Stimulated activated naive CD8-positive, alpha-beta T cell treated with anti-CD3 and anti-CD28 coated beads, Interleukin-15, Interleukin-2, amounts not matched to agents 100 ng/mL and 50 ng/mL, for 24 hours (primary cell): ENCODE data around the gene DCUN1D3.

Experiments
- H3K27ac Mint-ChIP-seq: one replicate; pipeline ENCODE4 v1.8.0; 2021; ENCODE audit warnings: mild to moderate bottlenecking, mixed read lengths
- H3K27me3 Mint-ChIP-seq: one replicate; pipeline ENCODE4 v1.8.0; 2021; ENCODE audit warnings: mixed read lengths
- H3K36me3 Mint-ChIP-seq: one replicate; pipeline ENCODE4 v1.8.0; 2021; ENCODE audit warnings: low read depth, mixed read lengths
- H3K4me1 Mint-ChIP-seq: one replicate; pipeline ENCODE4 v1.8.0; 2021; ENCODE audit warnings: low read depth, mixed read lengths
- H3K4me3 Mint-ChIP-seq: one replicate; pipeline ENCODE4 v1.8.0; 2021; ENCODE audit warnings: mild to moderate bottlenecking, mixed read lengths
- H3K9me3 Mint-ChIP-seq: one replicate; pipeline ENCODE4 v1.8.0; 2021; ENCODE audit warnings: mixed read lengths

The DCUN1D3 gene

DNA sequence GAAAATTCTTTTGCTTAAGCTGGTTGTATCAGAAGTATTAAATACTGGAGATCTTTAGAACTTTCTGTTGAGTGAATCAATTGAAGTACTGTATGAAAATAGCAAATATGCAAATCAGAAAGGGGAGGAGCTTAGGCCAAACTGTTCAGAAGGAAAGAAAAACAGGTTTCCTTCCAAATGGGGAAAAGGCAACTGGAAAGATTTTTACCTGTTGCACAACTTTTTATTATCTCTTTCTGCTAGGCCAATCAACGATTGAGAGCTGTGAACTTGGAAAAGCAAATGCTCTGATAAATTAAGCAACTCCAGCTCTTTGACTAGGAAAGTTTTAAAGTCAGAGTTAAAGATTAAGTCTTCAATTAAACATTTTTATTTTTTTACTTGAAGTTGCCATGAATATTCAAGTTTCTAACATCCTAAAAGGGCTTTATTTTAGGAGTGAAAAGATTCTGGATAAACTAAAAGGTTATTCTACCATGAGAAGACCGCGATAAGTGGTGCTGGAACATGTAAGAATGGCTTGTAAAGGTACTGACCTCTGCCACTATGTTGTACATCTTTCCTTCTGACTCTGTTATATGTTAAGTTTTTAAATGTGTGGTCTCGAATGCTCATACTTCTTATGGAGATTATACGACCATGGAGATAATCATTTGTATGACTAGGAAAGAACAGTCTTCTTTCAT lies 16.5 kb downstream of the DCUN1D3 start:
- H3K27ac Mint-ChIP-seq = peak overlapping the region; percentile 61
- H3K9me3 Mint-ChIP-seq = no peaks in the 10 kb centered on the region
- no peak overlapping the region for H3K4me3 Mint-ChIP-seq
- H3K27me3 Mint-ChIP-seq = no peaks in the 10 kb centered on the region
- peaks cover 18% of the 10 kb centered on the region for H3K36me3 Mint-ChIP-seq
- H3K4me1 Mint-ChIP-seq = peaks cover 56% of the 10 kb centered on the region

DNA sequence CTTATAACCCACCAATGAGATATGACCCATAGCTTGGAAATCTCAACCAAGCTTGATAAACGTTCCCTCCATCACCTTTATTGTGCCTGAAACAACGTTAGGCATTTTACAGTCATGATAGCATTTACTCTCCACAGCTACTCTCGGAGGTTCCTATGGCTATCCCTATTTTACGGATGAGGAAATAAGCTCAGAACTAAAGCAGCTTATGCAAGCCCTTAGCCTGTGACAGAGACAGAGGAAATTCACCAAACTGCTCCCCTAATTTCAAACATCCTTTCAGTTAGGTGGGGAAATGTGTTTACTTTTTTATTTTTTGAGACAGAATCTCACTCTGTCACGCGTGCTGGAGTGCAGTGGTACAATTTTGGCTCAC lies 18.7 kb downstream of the DCUN1D3 start:
- peaks cover 56% of the 10 kb centered on the region for H3K4me1 Mint-ChIP-seq
- peaks cover 23% of the 10 kb centered on the region for H3K36me3 Mint-ChIP-seq
- no peak overlapping the region for H3K27ac Mint-ChIP-seq
- H3K9me3 Mint-ChIP-seq = peaks cover 3% of the 10 kb centered on the region
- no peak overlapping the region for H3K4me3 Mint-ChIP-seq
- no peaks in the 10 kb centered on the region for H3K27me3 Mint-ChIP-seq

DNA sequence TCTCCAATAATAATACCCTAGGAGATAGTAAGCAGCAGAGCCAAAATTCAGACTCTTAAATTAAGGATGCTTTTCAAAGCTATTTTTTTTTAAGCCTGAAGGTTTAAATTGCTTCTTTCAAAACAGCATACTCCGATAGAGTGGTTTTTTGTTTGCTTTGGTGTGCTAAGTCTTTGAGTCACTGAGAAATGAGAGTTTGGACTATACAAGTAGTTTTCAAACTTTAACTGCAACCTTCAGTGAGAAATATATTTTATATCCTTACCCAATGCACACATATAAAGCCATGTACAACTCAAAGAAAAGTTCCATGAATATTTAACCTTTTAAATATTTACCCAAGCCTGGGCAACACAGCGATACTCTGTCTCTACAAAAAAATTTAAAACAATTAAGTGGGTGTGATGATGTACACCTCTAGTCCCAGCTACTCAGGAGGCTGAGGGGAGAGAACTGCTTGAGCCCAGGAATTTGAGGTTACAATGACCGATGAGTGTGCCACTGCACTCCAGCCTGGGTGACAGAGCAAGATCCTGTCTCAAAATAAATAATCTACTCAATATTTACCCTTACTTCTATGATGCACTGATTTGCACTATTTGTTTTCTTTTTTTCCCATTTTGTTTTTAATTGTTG lies 19.2 kb downstream of the DCUN1D3 start:
- Mint-ChIP-seq H3K27ac (no peak overlapping the region), H3K4me3 (no peak overlapping the region), H3K27me3 (no peaks in the 10 kb centered on the region), H3K9me3 (peaks cover 4% of the 10 kb centered on the region), H3K36me3 (peaks cover 24% of the 10 kb centered on the region), H3K4me1 (peaks cover 54% of the 10 kb centered on the region)

DNA sequence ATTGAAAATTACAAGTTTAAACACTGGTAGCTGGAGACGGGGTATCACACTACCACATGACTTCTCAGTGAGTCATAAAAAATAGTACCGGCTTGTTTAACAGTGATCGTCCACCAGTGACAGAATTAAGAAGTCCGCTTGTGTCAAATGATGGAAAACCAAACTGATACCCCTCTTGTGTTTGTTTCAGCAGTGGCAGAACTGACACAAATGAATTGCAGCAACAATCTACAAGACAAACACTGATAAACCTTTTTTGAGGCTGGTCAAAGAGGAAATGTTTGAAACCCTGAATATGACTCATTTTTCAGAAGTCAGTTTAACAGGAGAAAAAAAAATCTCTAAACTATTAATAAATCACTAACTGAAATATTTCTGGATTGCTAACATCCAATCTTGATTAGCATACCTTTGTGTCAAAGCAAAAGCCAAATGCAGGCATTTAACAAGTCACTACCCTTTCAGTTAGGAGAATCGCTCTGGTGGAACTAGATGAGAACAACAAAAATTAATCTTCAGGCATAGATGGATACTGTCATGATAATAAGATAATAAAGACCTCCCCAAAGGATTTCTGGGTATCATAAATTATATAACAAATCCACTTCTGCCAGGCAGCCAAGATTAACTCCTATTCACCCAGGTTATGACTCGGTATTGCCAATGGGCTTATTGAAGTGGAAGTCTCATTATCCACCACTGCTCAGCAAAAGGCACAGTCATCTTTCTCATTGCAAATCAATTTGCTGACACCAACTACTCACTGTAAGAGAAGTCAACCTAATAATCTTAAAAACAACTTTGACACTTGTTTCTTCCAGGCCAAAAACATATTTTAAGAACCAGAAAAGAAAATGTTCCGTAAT lies 20.8 kb downstream of the DCUN1D3 start:
- Mint-ChIP-seq H3K4me1 (peaks cover 55% of the 10 kb centered on the region), H3K27me3 (no peaks in the 10 kb centered on the region), H3K36me3 (peaks cover 22% of the 10 kb centered on the region), H3K4me3 (peak overlapping the region; percentile 3), H3K9me3 (peaks cover 4% of the 10 kb centered on the region), H3K27ac (peak overlapping the region; percentile 57)

DNA sequence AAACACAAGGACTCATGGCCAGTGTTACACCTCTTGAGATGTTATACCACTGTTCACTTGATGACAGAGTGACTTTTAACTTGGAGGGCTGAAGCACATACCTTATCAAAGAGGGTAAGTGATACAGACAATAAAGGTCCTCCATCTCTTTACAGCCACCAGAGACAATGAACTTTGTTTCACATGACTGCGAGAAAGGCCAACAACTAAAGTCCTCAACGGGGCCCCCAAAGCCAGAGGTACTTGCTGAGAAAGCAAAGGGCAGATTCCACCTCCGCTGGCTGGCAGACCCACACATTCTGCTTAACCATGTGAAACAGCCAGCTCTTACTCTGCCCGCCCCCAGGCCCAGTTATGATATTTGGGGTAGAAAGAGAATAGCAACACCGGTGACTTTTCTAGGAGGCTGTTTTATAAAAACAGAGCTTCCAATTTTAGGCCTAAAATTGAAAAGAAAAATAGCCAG lies 21.4 kb downstream of the DCUN1D3 start:
- Mint-ChIP-seq H3K4me1 (peaks cover 55% of the 10 kb centered on the region), H3K27ac (peak overlapping the region; percentile 40), H3K27me3 (no peaks in the 10 kb centered on the region), H3K4me3 (peak overlapping the region; percentile 5), H3K36me3 (peaks cover 17% of the 10 kb centered on the region), H3K9me3 (peaks cover 4% of the 10 kb centered on the region)

DNA sequence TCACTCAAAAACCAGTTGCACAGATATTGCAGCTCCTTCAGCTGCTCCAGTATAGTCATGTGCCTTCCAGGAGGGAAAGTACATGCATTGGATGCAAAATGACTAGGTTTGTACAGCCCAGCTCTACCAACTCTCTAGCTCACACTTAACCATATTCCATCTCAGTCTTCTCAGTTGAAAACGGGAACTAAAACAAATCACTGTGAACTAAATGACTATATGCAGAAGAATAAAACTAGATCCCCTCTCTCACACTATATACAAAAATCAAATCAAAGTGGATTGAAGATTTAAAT lies 24.9 kb downstream of the DCUN1D3 start:
- Mint-ChIP-seq H3K4me1 (peaks cover 63% of the 10 kb centered on the region), H3K4me3 (peak overlapping the region; percentile 26), H3K36me3 (peaks cover 25% of the 10 kb centered on the region), H3K9me3 (peaks cover 4% of the 10 kb centered on the region), H3K27me3 (no peaks in the 10 kb centered on the region), H3K27ac (no peak overlapping the region)

DNA sequence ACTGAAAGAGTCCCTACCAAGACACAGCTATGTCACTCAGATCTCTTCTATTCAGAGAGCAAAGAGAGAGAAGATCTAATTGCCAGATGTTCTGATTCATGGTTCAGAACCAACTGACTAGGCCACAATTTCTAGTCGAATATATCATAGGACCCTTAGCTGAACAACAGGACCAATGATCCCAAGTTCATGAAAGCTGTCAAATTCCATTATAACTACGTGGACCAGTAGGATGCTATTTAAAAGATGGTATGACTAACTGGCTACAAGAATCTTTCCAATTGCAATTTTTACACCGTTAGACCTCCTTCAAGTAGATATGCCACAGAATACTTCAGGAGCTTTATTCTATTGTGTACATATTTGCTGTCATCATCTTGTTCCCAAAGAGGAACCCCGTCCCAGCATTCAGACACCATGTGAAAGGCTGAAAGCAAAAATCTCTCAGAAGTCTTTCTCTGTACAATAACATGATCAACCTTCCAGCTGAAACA lies 26.0 kb downstream of the DCUN1D3 start:
- Mint-ChIP-seq H3K27ac (peak overlapping the region; percentile 67), H3K9me3 (peaks cover 4% of the 10 kb centered on the region), H3K4me1 (peaks cover 53% of the 10 kb centered on the region), H3K36me3 (peaks cover 25% of the 10 kb centered on the region), H3K4me3 (peak overlapping the region; percentile 52), H3K27me3 (no peaks in the 10 kb centered on the region)

DNA sequence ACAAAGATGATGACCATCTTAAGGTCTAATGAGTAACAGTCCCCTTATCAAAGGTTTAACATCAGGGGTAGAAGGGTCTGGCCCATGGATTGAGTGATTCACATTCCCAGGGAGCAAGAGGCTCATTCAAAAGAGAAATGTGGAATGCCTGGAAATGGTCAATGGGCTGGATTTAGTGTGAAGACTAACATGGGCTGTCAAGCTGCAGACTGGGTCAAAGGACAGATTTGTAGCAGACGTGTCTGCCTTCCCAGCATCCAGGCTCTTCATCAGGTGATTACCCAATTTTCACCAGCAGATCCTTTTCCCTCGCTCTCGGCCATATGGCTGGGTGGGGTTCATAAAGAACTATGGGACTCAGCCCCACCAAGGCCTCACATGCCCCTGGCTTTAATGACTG lies 26.8 kb downstream of the DCUN1D3 start:
- peaks cover 45% of the 10 kb centered on the region for H3K4me1 Mint-ChIP-seq
- H3K27me3 Mint-ChIP-seq = no peaks in the 10 kb centered on the region

DNA sequence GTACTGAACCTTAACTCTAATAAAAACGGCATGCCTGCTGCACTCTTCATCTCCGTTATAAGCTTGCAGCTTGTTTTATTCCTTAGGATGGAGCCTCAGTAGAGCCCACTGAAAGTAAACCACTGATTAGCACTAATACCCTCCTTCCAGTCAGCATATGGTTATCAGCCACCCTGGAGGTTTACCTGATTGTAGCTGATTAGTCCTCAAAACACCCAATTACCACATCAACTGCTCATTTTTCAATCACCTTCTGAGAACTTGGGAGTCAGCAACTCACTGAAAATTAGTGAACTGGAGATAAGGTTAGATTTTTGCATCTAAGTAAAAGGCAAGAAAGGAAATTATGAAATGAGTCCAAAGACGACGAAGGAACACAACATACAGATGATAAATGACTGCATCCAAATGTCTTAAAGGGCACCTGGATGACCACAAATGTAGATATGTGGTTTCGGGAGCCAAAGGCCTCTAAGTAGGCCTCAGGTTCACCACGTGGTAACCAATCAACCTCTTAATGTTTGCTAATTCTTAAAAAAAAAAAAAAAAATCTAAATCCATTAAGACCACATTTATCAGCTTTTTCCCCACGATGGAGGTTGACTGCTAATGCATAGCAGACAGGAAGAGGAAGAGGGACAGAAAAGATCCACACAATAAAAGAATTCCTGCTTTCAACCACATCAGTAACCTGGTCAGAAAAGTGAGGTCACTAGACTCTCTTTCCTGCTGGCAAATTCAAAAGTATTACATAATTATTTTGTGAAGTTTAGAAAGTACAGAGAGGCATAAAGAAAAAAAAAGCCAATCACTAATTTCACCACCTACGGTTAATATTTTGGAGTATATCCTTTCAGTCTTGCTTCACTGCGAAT lies 28.0 kb downstream of the DCUN1D3 start:
- peaks cover 43% of the 10 kb centered on the region for H3K4me1 Mint-ChIP-seq
- peaks cover 22% of the 10 kb centered on the region for H3K36me3 Mint-ChIP-seq
- H3K4me3 Mint-ChIP-seq = no peak overlapping the region
- H3K27me3 Mint-ChIP-seq = no peaks in the 10 kb centered on the region
- H3K27ac Mint-ChIP-seq = peak overlapping the region; percentile 11
- peaks cover 4% of the 10 kb centered on the region for H3K9me3 Mint-ChIP-seq

More for the DNA sequence above, 26.8 kb downstream of the DCUN1D3 start:
- Mint-ChIP-seq H3K4me3 (no peak overlapping the region), H3K27ac (no peak overlapping the region), H3K9me3 (peaks cover 4% of the 10 kb centered on the region), H3K36me3 (peaks cover 23% of the 10 kb centered on the region)

DNA sequence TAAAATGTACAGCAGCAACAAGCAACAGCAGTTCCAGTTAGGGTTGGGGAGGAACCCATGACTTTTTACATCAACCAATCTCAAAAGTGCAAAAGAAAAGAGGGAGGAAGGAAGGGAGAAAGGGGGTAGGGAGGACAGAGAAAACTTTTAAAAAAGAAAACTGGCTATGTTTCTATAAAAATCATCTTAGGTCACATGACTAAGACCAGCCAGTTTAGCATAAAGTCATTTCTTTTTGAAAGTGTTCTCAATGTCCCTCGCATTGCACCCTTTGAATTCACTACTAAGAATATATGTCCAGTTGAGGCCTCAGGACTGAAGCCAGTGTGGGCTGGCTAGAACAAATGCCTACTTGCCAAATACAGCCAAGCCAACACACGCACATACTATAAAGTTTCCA lies 28.9 kb downstream of the DCUN1D3 start:
- Mint-ChIP-seq H3K9me3 (no peaks in the 10 kb centered on the region), H3K4me1 (peaks cover 52% of the 10 kb centered on the region), H3K4me3 (no peak overlapping the region), H3K36me3 (peaks cover 25% of the 10 kb centered on the region), H3K27me3 (no peaks in the 10 kb centered on the region), H3K27ac (no peak overlapping the region)

DNA sequence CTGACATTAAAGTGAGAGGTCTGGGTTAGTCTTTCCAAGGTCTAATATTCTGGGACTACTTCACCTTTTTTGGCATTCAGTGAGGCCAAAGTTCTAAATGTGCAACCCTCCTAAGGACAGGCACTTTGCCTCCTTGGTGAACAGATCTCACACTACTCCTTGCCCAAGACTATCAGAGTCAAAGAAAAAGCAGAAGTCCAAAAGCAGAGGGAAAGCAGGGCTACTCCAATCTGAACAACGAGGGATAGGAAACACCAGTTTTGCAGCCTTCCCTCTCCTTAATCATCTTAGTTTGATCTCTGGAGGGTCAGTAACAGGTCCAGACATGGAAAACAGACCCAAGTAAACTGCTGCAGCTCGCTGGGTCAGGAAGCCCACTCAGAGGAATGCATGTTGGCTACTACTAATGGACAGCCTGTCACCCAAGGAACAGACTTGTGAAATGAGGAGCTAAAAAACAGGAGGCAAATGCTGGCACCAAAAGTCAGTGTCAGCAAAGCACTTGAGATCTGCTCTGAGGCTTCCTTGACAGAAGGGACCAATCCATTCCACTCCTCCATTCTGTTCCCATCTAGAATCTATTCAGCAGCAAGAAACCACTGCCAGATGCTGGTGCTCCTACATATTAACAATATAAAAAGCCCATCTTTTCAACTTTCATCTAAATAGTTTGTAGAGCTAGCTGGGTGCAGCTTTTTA lies 29.9 kb downstream of the DCUN1D3 start:
- Mint-ChIP-seq H3K4me3 (no peak overlapping the region), H3K4me1 (peaks cover 58% of the 10 kb centered on the region), H3K27me3 (no peaks in the 10 kb centered on the region), H3K27ac (no peak overlapping the region), H3K9me3 (no peaks in the 10 kb centered on the region), H3K36me3 (peaks cover 22% of the 10 kb centered on the region)

DNA sequence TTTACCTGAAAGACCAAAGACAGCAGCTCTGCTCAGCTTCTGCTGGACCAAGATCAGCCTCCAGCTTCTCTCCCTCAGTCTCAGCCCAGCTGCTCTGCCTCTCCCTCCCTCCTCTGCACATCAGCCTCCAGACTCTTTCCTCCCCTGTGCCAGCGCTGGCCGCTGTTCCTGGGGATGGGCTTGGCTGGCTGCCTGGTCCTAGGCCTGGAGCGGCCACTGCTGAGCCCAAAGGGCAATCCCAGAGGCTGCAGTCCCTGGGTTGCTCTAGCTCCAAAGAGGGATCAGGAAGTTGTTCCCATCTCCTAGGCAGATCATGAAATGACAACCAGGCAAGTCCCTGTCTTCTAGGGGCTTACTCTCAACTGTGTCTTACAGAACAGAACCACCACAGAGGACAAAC lies 31.3 kb downstream of the DCUN1D3 start:
- no peak overlapping the region for H3K27ac Mint-ChIP-seq
- H3K4me1 Mint-ChIP-seq = peaks cover 52% of the 10 kb centered on the region
- H3K27me3 Mint-ChIP-seq = no peaks in the 10 kb centered on the region
- H3K9me3 Mint-ChIP-seq = no peaks in the 10 kb centered on the region
- H3K36me3 Mint-ChIP-seq = peaks cover 22% of the 10 kb centered on the region
- H3K4me3 Mint-ChIP-seq = no peak overlapping the region

DNA sequence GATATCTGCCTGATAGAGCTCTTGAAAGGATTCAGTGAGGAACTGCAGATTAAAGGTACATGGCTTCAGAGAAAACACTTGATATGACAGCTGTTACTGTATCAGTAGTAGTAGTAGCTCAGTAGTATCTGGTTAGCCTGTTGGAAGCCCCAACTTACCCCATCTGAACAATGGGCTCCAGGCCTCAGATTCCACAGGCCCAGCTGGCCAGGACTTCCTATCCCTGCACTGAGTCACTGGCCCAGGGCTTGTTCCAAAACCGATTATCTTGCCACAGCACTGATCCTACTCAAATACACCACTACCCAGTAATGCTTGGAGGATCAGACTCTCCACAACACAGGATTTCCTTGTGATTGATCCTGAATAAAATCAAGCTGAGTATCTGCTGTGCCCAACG lies 32.6 kb downstream of the DCUN1D3 start:
- no peaks in the 10 kb centered on the region for H3K27me3 Mint-ChIP-seq
- H3K27ac Mint-ChIP-seq = no peak overlapping the region
- peaks cover 42% of the 10 kb centered on the region for H3K4me1 Mint-ChIP-seq
- no peak overlapping the region for H3K4me3 Mint-ChIP-seq
- H3K36me3 Mint-ChIP-seq = peaks cover 24% of the 10 kb centered on the region
- no peaks in the 10 kb centered on the region for H3K9me3 Mint-ChIP-seq

DNA sequence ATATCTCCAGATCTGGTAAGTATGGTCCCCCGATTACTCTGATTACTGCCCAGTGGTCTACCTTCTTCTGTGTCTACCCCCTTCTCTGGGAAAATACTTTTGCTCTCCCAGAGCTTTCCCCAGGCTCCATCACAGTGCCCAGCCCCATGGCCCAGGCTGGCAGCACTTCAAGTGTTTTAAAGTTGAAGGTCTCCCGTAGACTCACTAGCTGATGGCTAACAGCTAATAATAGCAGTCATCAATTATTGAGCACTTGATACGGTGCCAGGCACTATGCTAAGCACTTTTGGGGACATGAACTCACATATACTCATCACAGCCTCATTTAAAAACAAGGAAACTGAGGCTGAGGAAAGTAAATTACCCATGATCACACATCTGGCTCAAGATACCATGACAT lies 33.4 kb downstream of the DCUN1D3 start:
- H3K4me3 Mint-ChIP-seq = no peak overlapping the region
- H3K27ac Mint-ChIP-seq = no peak overlapping the region
- H3K36me3 Mint-ChIP-seq = peaks cover 26% of the 10 kb centered on the region
- H3K9me3 Mint-ChIP-seq = no peaks in the 10 kb centered on the region
- H3K27me3 Mint-ChIP-seq = no peaks in the 10 kb centered on the region
- peaks cover 34% of the 10 kb centered on the region for H3K4me1 Mint-ChIP-seq
